ENCODE measurements around the gene PURB. TPM values are rescaled to one million over a fixed set of nuclear protein-coding genes. Genes with fewer than 3 reads are reported as not detected.
A peak's percentile ranks its signal among the peaks of the same experiment; 100 is the strongest.

PURB gene
- total and polyA plus RNA-seq, 9 of the 15 experiments (the other 6 are each of a cell fraction or from before 2014, with no cell fraction given): 1.6 to 14.1 (median 8.8) TPM

- no peak for TF ChIP-seq CREB5 (CRISPR knock-in tag; IDR thresholded peaks at IDR 0.05)
- no peak for TF ChIP-seq TSC22D4 (tag; IDR thresholded peaks at IDR 0.05)
- TF ChIP-seq ZFP30 (CRISPR knock-in tag; IDR thresholded peaks at IDR 0.05; ENCODE audit: borderline replicate concordance): no peak
- TF ChIP-seq NR4A1 (CRISPR knock-in tag; IDR thresholded peaks at IDR 0.05): no peak
- no peak for TF ChIP-seq NR4A1 (tag; IDR thresholded peaks at IDR 0.05)
- no peak for TF ChIP-seq ZNF436 (CRISPR knock-in tag; IDR thresholded peaks at IDR 0.05)
- TF ChIP-seq PTRF (tag; IDR thresholded peaks at IDR 0.05): no peak
- TF ChIP-seq CEBPZ (IDR thresholded peaks at IDR 0.05; ENCODE audit: borderline replicate concordance, low read depth, low read length): peak; percentile 99
- TF ChIP-seq ZNF124 (CRISPR knock-in tag; IDR thresholded peaks at IDR 0.05): no peak
- peak; percentile 83 for TF ChIP-seq CC2D1A (IDR thresholded peaks at IDR 0.05)
- TF ChIP-seq SMAD2 (IDR thresholded peaks at IDR 0.05; ENCODE audit: low read depth, low read length): no peak
- peak; percentile 63; the same call in 1 of the 2 replicates for TF ChIP-seq GABPB1 (CRISPR knock-in tag; IDR thresholded peaks at IDR 0.05)
- TF ChIP-seq ZNF311 (CRISPR knock-in tag; IDR thresholded peaks at IDR 0.05): no peak
- peak; percentile 95 for TF ChIP-seq POLR2B (IDR thresholded peaks at IDR 0.05; ENCODE audit: low read depth, partially characterized antibody)
- no peak for TF ChIP-seq ZMIZ1 (IDR thresholded peaks at IDR 0.05; ENCODE audit: low read depth in 2 of 2, low read length in 2 of 2)
- no peak for TF ChIP-seq CBX5 (IDR thresholded peaks at IDR 0.05; ENCODE audit: borderline replicate concordance, low read depth)
- peak; percentile 99 for TF ChIP-seq ASH1L (IDR thresholded peaks at IDR 0.05; ENCODE audit: borderline replicate concordance, low read depth, partially characterized antibody)
- TF ChIP-seq IRF9 (tag; IDR thresholded peaks at IDR 0.05): no peak
- no peak for TF ChIP-seq ZNF140 (CRISPR knock-in tag; IDR thresholded peaks at IDR 0.05)
- TF ChIP-seq RFX1 (IDR thresholded peaks at IDR 0.05): peak; percentile 45
Observed at GRCh38 chr7:44847920-44848634, 37.3 kb downstream of the PURB start, which contains the start of gene H2AZ2 (continued).

All from K562 (cell line).